Superior temporal gyrus (tissue), 1 donor: ENCODE measurements around the gene DAB2.

ENCODE experiments used
- DNase-seq: peaks from one replicate; pipeline ENCODE4 v3.0.0-alpha.2; 2016; ENCODE audit errors: extremely low spot score

Gene DAB2

GRCh38 chr5:39381376-39381775 is 43.4 kb downstream of the DAB2 start:
- DNase-seq: no peak

DNA sequence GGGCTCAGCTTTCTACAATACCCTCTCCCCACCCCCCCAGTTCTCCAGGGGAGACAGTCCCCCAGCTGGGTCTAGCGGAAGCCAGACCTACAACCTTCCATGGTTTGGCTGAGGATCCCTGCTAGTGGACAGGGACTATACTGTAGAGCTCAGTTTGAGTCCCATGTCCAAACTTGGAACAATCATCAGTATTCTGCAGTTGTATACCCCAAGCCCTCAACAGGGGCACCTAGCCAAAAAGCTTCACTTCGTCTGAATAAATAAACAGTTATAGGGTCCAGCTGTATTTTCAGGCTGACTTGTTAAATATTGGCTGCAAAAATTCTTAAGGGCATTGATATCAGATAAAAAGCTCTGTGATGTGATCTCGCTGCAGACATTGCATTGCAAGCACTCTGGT is 45.1 kb downstream of the DAB2 start:
- DNase-seq: no peak

DNA sequence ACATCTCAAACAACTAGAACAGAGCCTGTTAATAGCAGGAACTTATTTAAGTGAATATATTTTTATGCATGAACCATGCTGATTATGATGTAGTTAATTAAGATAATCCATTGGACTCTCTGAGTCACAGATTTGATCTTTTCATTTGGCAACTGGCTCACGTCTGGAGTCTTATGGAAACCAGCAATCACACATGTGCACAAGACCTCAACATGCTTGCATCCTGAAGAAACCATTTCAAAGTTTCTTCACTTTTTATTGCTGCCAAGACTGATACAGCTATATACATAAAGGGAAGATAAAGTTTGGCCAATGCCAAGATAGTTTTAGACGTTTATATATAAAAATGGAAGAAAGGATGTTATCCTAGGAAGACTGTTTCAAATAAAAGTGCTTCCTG is 47.2 kb downstream of the DAB2 start:
- DNase-seq: no peak

GRCh38 chr5:39376293-39376714 is 48.5 kb downstream of the DAB2 start:
- DNase-seq: peak; percentile 83

DNA sequence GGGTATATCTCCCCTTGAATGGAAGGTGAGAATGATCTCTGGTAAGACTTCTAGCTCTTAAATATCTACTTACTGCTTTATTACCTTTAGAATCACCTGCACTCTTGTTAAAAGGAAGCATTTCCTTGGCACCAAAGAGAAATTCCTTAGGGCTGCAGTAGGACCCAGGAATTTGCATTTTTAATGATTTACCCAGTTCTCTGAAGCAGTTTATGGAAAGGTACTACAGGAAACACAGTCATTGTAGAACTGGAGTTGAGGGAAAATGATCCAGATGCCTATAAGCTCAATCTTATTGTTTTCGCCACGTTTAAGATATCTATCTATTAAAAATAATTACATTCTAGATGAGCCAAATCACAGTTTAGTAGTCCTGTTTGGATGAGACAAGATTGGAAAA is 51.0 kb downstream of the DAB2 start:
- no peak for DNase-seq

GRCh38 chr5:39371367-39371635 is 53.5 kb downstream of the DAB2 start:
- DNase-seq: no peak

- DNase-seq: no peak
Measured at GRCh38 chr5:39370555-39371366, 54.0 kb downstream of the DAB2 start.

- DNase-seq: no peak
Measured at GRCh38 chr5:39369123-39369815, 55.5 kb downstream of the DAB2 start.

DNA sequence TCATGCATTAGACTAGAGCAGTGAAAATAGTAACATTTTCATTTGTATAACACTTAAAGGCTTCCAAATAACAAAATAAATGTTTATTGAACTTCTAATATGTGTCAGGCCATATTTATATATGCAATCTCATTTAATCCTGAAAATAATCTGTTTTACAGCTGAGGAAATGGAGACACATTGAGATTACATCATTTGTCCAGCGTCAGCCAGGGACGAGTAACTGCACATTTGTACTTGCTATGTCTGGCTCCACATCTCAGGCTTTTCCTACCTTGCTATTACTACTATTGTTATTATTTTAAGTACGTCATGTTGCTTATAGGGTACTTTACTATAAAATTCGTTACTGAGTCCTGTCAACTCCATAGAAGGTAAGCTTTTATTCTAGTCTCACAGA is 56.7 kb downstream of the DAB2 start:
- DNase-seq: no peak

DNA sequence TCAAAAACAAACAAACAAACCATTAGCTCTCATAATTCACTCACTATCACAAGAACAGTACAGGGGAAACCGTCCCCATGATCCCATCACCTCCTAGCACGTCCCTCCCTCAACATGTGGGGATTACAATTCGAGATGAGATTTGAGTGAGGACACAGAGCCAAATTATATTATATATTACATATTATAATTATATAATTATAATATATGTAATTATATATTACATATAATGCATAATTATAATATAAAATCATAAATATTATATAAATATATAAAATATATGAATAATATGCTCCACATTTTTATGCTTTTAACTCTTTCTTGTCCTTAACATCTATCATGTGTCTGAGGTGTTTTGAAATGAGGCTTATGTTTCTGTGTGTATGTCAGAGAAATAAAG is 57.1 kb downstream of the DAB2 start:
- DNase-seq: no peak

- no peak for DNase-seq
Measured at GRCh38 chr5:39364367-39364766, 60.4 kb downstream of the DAB2 start, which contains the start of gene C9. Gene C9, minus strand, starts transcription at chr5:39364495. Its CDS starts 31 bp downstream, at chr5:39364464.

DNA sequence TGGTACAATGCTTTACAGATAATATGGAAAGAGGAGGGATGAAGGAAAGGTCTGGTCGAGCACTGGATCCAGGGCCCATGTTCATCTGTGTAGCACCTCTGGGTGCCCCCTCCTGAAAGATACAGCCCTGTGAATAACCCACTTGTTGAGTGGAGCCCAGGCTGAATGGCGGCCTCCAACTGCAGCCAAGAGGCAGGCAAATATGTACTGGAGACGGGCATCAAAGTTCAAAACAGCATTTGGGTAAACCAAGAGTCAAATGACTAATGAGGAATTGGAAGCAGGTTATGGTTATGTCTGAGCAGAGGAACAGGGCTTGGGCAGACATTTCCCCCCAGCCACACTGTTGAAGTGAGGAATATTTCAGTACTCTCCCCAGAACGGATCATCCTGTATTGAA is 61.6 kb downstream of the DAB2 start:
- DNase-seq: no peak

GRCh38 chr5:39362646-39363045 is 62.1 kb downstream of the DAB2 start:
- DNase-seq: no peak

- DNase-seq: no peak
Measured at GRCh38 chr5:39361306-39361705, 63.5 kb downstream of the DAB2 start.

GRCh38 chr5:39360471-39361111 is 64.2 kb downstream of the DAB2 start:
- no peak for DNase-seq

GRCh38 chr5:39356263-39356662 is 68.5 kb downstream of the DAB2 start:
- no peak for DNase-seq

GRCh38 chr5:39355324-39355723 is 69.5 kb downstream of the DAB2 start:
- no peak for DNase-seq

DNA sequence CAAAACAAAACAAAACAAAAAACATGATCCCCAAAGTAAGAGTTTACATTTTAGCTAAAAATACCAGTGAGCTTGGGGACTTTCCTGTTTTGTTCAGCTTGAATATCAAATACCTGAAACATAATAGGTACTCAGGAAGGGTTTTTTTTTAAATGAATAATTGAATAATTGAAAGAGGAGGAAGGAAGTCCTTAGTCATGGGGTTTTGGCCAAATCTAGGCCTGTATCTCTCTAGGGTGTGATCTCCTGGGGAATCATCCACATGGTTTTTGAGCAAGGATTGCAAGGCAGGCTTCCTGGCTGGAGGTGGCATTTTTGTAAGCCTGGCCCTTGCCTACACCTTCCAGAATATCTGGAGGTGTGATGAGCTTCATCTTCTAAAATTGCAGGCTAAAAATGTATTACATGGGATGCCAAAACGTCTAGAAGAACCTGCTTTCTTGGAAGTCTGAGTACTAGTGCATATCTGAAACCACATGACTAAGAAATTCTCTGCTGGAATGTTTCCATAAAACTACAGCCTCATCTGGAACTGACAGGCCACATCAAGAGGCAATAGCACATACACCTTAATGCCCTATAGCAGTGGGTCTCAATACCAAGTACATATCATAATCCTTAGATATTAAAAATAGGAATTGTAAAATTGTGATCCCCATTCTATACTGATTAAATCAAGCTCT is 70.9 kb downstream of the DAB2 start:
- no peak for DNase-seq

DNA sequence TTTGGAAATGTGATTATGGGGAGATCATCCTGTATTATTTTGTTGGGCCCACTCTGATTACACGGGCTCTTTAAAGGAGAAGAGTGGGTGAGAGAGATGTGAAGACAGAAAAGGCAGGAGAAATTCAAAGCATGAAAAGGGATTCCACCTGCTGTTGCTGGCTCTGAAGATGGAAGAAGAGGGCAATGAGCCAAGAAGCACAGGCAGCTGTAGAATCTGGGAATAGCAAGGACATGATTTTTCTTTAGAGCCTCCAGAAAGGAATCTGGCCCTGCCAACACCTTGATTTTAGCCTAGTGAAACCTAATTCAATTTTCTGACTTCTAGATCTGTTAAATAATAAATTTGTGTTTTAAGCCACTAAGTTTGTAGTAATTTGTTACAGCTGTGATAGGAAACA is 71.8 kb downstream of the DAB2 start:
- DNase-seq: peak; percentile 38

- no peak for DNase-seq
Measured at GRCh38 chr5:39352170-39352569, 72.6 kb downstream of the DAB2 start.

DNA sequence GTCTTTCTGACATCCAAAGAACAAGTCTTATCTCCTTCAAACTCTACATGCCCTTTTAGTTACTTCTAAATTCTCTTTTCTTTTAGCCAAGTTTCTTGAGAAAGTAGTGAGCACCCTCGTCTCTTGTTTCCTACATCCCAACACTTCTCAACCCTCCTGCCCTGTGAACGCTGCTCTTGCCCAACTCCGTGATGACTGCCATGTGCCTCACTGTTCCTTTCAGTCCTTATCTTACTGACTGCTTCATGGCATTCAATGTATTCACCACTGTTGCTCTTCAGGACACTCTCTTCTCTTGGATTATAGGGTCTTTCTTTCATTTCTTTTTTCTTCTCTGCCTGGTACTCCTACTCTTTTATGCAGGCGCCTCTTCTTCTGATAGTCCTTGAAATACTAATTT is 75.3 kb downstream of the DAB2 start:
- DNase-seq: no peak

GRCh38 chr5:39342460-39342859 is 82.3 kb downstream of the DAB2 start:
- DNase-seq: no peak
